Natural killer cell (primary cell): Measurements from ENCODE around the gene DCAF7. TPM values are rescaled to one million over a fixed set of nuclear protein-coding genes. Genes with fewer than 3 reads are reported as not detected.

Source experiments
- ATAC-seq, 3 donors: fragments of 150-1000 bp in 2 of 3; fragments of 200-7000 bp in 1 of 3; cut with Tn5 transposase; 1 replicate in 1 of 3; 2 replicates in 2 of 3; pipeline ENCODE4 v1.10.0; 2021; ENCODE audit warnings: mild to moderate bottlenecking in 2 of 3, moderate library complexity in 2 of 3
- DNase-seq, 2 donors: peaks; one replicate each; pipeline versions ENCODE4 v3.0.0 to v3.0.0-alpha.2; 2013 to 2021; ENCODE audit warnings: mixed read lengths in 1 of 2
- H3K27ac ChIP-seq: one replicate; pipeline ENCODE4 v1.5.1; 2013; ENCODE audit warnings: mild to moderate bottlenecking, low read length
- H3K27me3 ChIP-seq: one replicate; pipeline ENCODE4 v1.6.1; 2013; ENCODE audit warnings: low read length; ENCODE audit not compliant: control insufficient read depth, insufficient read depth
- H3K36me3 ChIP-seq: one replicate; pipeline ENCODE4 v1.6.1; 2013; ENCODE audit warnings: low read length; ENCODE audit not compliant: control insufficient read depth, insufficient read depth
- H3K4me1 ChIP-seq: one replicate; pipeline ENCODE4 v1.6.1; 2013; ENCODE audit warnings: low read length; ENCODE audit not compliant: control insufficient read depth, insufficient read depth
- H3K4me3 ChIP-seq: one replicate; pipeline ENCODE4 v1.5.1; 2013; ENCODE audit warnings: low read length
- H3K9me3 ChIP-seq: one replicate; pipeline ENCODE4 v1.6.1; 2013; ENCODE audit warnings: low read length; ENCODE audit not compliant: control insufficient read depth, insufficient read depth
- H3K27ac Mint-ChIP-seq, 2 donors: one replicate each; pipeline ENCODE4 v1.8.0; 2022; ENCODE audit warnings: mild to moderate bottlenecking in 2 of 2, mixed read lengths in 2 of 2, moderate library complexity in 1 of 2
- H3K27me3 Mint-ChIP-seq, 2 donors: one replicate each; pipeline ENCODE4 v1.8.0; 2022; ENCODE audit warnings: low read depth in 2 of 2, mixed read lengths in 2 of 2
- H3K36me3 Mint-ChIP-seq: one replicate; pipeline ENCODE4 v1.8.0; 2022; ENCODE audit warnings: mixed read lengths
- H3K4me1 Mint-ChIP-seq, 2 donors: one replicate each; pipeline ENCODE4 v1.8.0; 2022; ENCODE audit warnings: mixed read lengths in 2 of 2
- H3K4me3 Mint-ChIP-seq: one replicate; pipeline ENCODE4 v1.8.0; 2022; ENCODE audit warnings: mild to moderate bottlenecking, moderate library complexity, mixed read lengths
- H3K9me3 Mint-ChIP-seq, 2 donors: one replicate each; pipeline ENCODE4 v1.8.0; 2022; ENCODE audit warnings: mixed read lengths in 2 of 2
- CTCF ChIP-seq: fragments of 200-600 bp; IDR thresholded peaks from one replicate; pipeline ENCODE4 v1.8.0; 2022; ENCODE audit warnings: antibody characterized with exemption
- WGBS: methylation state at CpG from one replicate; pipeline ENCODE4 v1.1.7; 2013; ENCODE audit warnings: missing lambda C conversion rate; ENCODE audit not compliant: insufficient coverage; 5-methylcytosine and 5-hydroxymethylcytosine counted together
- intact Hi-C: fragments of 100-400 bp; cut with micrococcal nuclease; formaldehyde crosslinking; loops from one replicate; pipeline ENCODE4 v1.14.2; 2022
- total RNA-seq, 4 donors: library from RNA; stranded (reverse); fragments of 120-200 nt in 1 of 4; gene quantifications; one replicate each; pipeline versions ENCODE4 v1.2.3 to v1.2.4, GENCODE V29; 2013 to 2022

Gene DCAF7
- total RNA-seq, 3 donors from 2014 or later (not counting 1 experiment from before 2014, with no cell fraction given) = 55.5 to 83.5 (median 72.2) TPM

- H3K4me3 Mint-ChIP-seq = no peak overlapping the region
- no peaks in the 10 kb centered on the region for H3K4me1 ChIP-seq
- intact Hi-C loops = no loop called here
These were observed 16.7 kb upstream of the DCAF7 start for GRCh38 chr17:63533433-63534077.

GRCh38 chr17:63534078-63534570, 16.2 kb upstream of the DCAF7 start:
- no peaks in the 10 kb centered on the region for H3K9me3 Mint-ChIP-seq

More at GRCh38 chr17:63533433-63534077, 16.7 kb upstream of the DCAF7 start:
- peaks cover 2% of the 10 kb centered on the region for H3K27me3 ChIP-seq
- no peaks in the 10 kb centered on the region for H3K4me1 Mint-ChIP-seq
- H3K27me3 Mint-ChIP-seq = peaks cover 8 to 11% of the 10 kb centered on the region in 2 donors
- no peak for DNase-seq
- TF ChIP-seq CTCF = no peak
- ATAC-seq = no peak
- H3K27ac Mint-ChIP-seq = no peak overlapping the region
- no peak overlapping the region for H3K4me3 ChIP-seq
- no peaks in the 10 kb centered on the region for H3K9me3 Mint-ChIP-seq
- no peak overlapping the region for H3K27ac ChIP-seq
- no peaks in the 10 kb centered on the region for H3K9me3 ChIP-seq
- H3K36me3 Mint-ChIP-seq = no peaks in the 10 kb centered on the region
- H3K36me3 ChIP-seq = no peaks in the 10 kb centered on the region
- 90% methylated on average over 20 of the region's 20 CpGs for WGBS

GRCh38 chr17:63534816-63535455, 15.3 kb upstream of the DCAF7 start:
- WGBS = 81% methylated on average over 13 of the region's 13 CpGs
- H3K4me1 Mint-ChIP-seq = no peaks in the 10 kb centered on the region
- intact Hi-C loops = no loop called here
- H3K36me3 ChIP-seq = no peaks in the 10 kb centered on the region
- no peaks in the 10 kb centered on the region for H3K36me3 Mint-ChIP-seq
- H3K9me3 ChIP-seq = no peaks in the 10 kb centered on the region
- no peaks in the 10 kb centered on the region for H3K9me3 Mint-ChIP-seq
- H3K27me3 ChIP-seq = peaks cover 7% of the 10 kb centered on the region
- DNase-seq = no peak
- no peaks in the 10 kb centered on the region for H3K4me1 ChIP-seq
- no peak overlapping the region for H3K27ac Mint-ChIP-seq
- no peak for ATAC-seq
- no peak overlapping the region for H3K4me3 Mint-ChIP-seq
- peaks cover 22 to 25% of the 10 kb centered on the region in 2 donors for H3K27me3 Mint-ChIP-seq
- no peak overlapping the region for H3K4me3 ChIP-seq
- TF ChIP-seq CTCF = no peak
- no peak overlapping the region for H3K27ac ChIP-seq

More at GRCh38 chr17:63534078-63534570, 16.2 kb upstream of the DCAF7 start:
- H3K27me3 Mint-ChIP-seq = peaks cover 14 to 17% of the 10 kb centered on the region in 2 donors
- no peaks in the 10 kb centered on the region for H3K36me3 Mint-ChIP-seq
- H3K4me3 Mint-ChIP-seq = no peak overlapping the region
- Histone ChIP-seq H3K27ac (no peak overlapping the region), H3K4me1 (no peaks in the 10 kb centered on the region), H3K4me3 (no peak overlapping the region), H3K36me3 (no peaks in the 10 kb centered on the region), H3K9me3 (no peaks in the 10 kb centered on the region), H3K27me3 (peaks cover 6% of the 10 kb centered on the region)
- ATAC-seq (no peak), DNase-seq (no peak)
- intact Hi-C loops = no loop called here
- H3K27ac Mint-ChIP-seq = no peak overlapping the region
- no peaks in the 10 kb centered on the region for H3K4me1 Mint-ChIP-seq
- TF ChIP-seq CTCF = no peak
- WGBS = 93% methylated on average over 17 of the region's 17 CpGs
